Adrenal gland (tissue), 12 donors: ENCODE results near the gene DAG1. TPM values are rescaled to one million over a fixed set of nuclear protein-coding genes. Genes with fewer than 3 reads are reported as not detected.

Source experiments
- DNase-seq, 7 donors: peaks; one replicate each; pipeline ENCODE4 v3.0.0-alpha.2; 2019 to 2020
- H3K27ac ChIP-seq, 5 donors: fragments of 200-600 bp; sonication (generic) in 4 of 5; 1 replicate in 3 of 5; 2 replicates in 2 of 5; pipeline versions ENCODE4 v1.5.1 to v1.8.0; 2016 to 2020; ENCODE audit warnings: mild to moderate bottlenecking in 1 of 5
- H3K27me3 ChIP-seq: fragments of 200-600 bp; 2 replicates; pipeline ENCODE4 v1.8.0; 2021
- H3K36me3 ChIP-seq, 2 donors: fragments of 200-600 bp; replicated peaks in 1 of 2; 1 replicate in 1 of 2; 2 replicates in 1 of 2; pipeline versions ENCODE4 v1.5.1 to v1.8.0; 2018 to 2022
- H3K4me1 ChIP-seq, 2 donors: fragments of 200-600 bp; replicated peaks in 1 of 2; 1 replicate in 1 of 2; 2 replicates in 1 of 2; pipeline versions ENCODE4 v1.5.1 to v1.8.0; 2018 to 2021
- H3K4me3 ChIP-seq, 4 donors: fragments of 200-600 bp; sonication (generic) in 3 of 4; one replicate each; pipeline ENCODE4 v1.5.1; 2016 to 2018
- H3K9me3 ChIP-seq, 3 donors: fragments of 200-600 bp; sonication (generic) in 1 of 3; replicated peaks in 1 of 3; 1 replicate in 2 of 3; 2 replicates in 1 of 3; pipeline versions ENCODE4 v1.5.1 to v1.8.0; 2016 to 2021
- CTCF ChIP-seq, 6 experiments: fragments of 450-650 bp in 4 of 6; fragments of 200-600 bp in 2 of 6; sonication (generic) in 1 of 6; IDR thresholded peaks; 1 replicate in 5 of 6; 2 replicates in 1 of 6; pipeline versions ENCODE4 v1.5.1 to v1.8.0; 2016 to 2021; ENCODE audit warnings: antibody characterized with exemption in 6 of 6, mild to moderate bottlenecking in 2 of 6, moderate library complexity in 1 of 6
- POLR2A ChIP-seq, 2 donors: fragments of 450-650 bp; IDR thresholded peaks; one replicate each; pipeline ENCODE4 v1.6.1; 2017; ENCODE audit warnings: antibody characterized with exemption in 2 of 2, mild to moderate bottlenecking in 2 of 2, moderate library complexity in 1 of 2
- WGBS, 4 donors: extraction: QIAGEN DNeasy Blood & Tissue Kit in 2 of 4; methylation state at CpG; one replicate each; pipeline versions ENCODE4 v1.1.5 to v1.1.7; 2013 to 2017; 5-methylcytosine and 5-hydroxymethylcytosine counted together
- intact Hi-C, 2 donors: fragments of 100-400 bp; cut with DNase I; formaldehyde crosslinking; loops; one replicate each; pipeline versions ENCODE4 v1.14.1 to v1.15.0; 2022 to 2023
- polyA plus RNA-seq, 3 donors: library from polyadenylated mRNA; stranded (reverse); fragments of 200-250 nt in 2 of 3; fragments of 350-450 nt in 1 of 3; fragmentation: Illumina TruSeq in 1 of 3; extraction: RNeasy Lipid Tissue Mini Kit (QIAGEN cat#74804) in 1 of 3; gene quantifications; one replicate each; pipeline ENCODE4 v1.2.3, GENCODE V29; 2013 to 2014
- total RNA-seq, 9 donors: library from RNA; depleted of rRNA in 4 of 9; stranded (reverse); fragments of >200 nt in 4 of 9; fragments of 120-200 nt in 1 of 9; fragmentation: NEBNext Ultra II Directional in 1 of 9; extraction: Animal tissue kit (Norgen Biotek cat#: 25700) in 1 of 9; gene quantifications; one replicate each; pipeline versions ENCODE4 v1.1.0 to v1.2.4, GENCODE V29; 2013 to 2023
- donor health status: healthy with polysubstance abuse.
- donor health status: Bipolar disorder and iron deficiency.
- donor health status: DM: yes; HTN: yes; CAD: no.
- donor health status: DM: no; HTN: no; CAD: no.
- donor health status: DM: no; HTN: no; CAD: no.
- donor health status: DM: yes; HTN: yes; CAD: no.

Gene DAG1
- total and polyA plus RNA-seq, 12 donors = 9.1 to 173 (median 73.7) TPM

- H3K27ac ChIP-seq = peak overlapping the region in 1 of 5 donors; percentile 34
Observed at GRCh38 chr3:49445391-49445790, 24.7 kb upstream of the DAG1 start.

DNA sequence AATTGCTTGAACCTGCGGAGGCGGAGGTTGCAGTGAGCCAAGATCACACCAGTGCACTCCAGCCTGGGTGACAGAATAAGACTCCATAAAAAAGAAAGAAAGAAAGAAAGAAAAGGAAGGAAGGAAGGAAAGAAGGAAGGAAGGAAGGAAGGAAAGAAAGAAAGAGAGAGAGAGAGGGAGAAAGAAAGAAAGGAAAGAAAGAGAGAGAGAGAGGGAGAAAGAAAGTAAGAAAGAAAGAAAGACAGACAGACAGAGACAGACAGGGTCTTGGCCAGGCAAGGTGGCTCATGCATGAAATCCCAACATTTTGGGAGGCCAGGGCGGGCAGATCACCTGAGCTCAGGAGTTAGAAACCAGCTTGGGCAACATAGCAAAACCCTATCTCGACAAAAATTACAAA, 16.4 kb upstream of the DAG1 start:
- 90 to 98% (median 95%) methylated on average over 4 of the region's 4 CpGs for WGBS, 4 donors
- DNase-seq = no peak
- H3K4me1 ChIP-seq = peaks cover 0 to 4% of the 10 kb centered on the region in 2 donors
- H3K27ac ChIP-seq = no peak overlapping the region
- TF ChIP-seq CTCF (IDR thresholded peaks at IDR 0.05) = no peak
- no peak for TF ChIP-seq POLR2A (IDR thresholded peaks at IDR 0.05)
- H3K4me3 ChIP-seq = no peak overlapping the region
- intact Hi-C loops = loop anchor here in 1 of 2 donors (10.0 kb wide), 1 partner anchor 119 kb away; no protein-coding TSS in a partner anchor
- no peaks in the 10 kb centered on the region for H3K36me3 ChIP-seq
- no peaks in the 10 kb centered on the region for H3K27me3 ChIP-seq
- H3K9me3 ChIP-seq = no peaks in the 10 kb centered on the region

More at GRCh38 chr3:49445391-49445790, 24.7 kb upstream of the DAG1 start:
- Histone ChIP-seq H3K9me3 (no peaks in the 10 kb centered on the region), H3K36me3 (no peaks in the 10 kb centered on the region), H3K27me3 (no peaks in the 10 kb centered on the region), H3K4me3 (no peak overlapping the region), H3K4me1 (peaks cover 0 to 9% of the 10 kb centered on the region in 2 donors)
- DNase-seq = no peak
- 84 to 94% (median 94%) methylated on average over 5 of the region's 5 CpGs for WGBS, 4 donors
- intact Hi-C loops = loop anchor here in 1 of 2 donors (10.0 kb wide), 1 partner anchor 121 kb away; no protein-coding TSS in a partner anchor
- no peak for TF ChIP-seq CTCF (IDR thresholded peaks at IDR 0.05)
- no peak for TF ChIP-seq POLR2A (IDR thresholded peaks at IDR 0.05)

GRCh38 chr3:49454458-49454857, 15.6 kb upstream of the DAG1 start:
- DNase-seq = peak in 1 of 7 donors; percentile 28
- Histone ChIP-seq H3K4me1 (peaks cover 0 to 4% of the 10 kb centered on the region in 2 donors), H3K36me3 (no peaks in the 10 kb centered on the region), H3K27me3 (no peaks in the 10 kb centered on the region), H3K4me3 (no peak overlapping the region), H3K27ac (peak overlapping the region in 1 of 5 donors; percentile 47), H3K9me3 (no peaks in the 10 kb centered on the region)
- TF ChIP-seq CTCF (IDR thresholded peaks at IDR 0.05) (peak in 1 of 6 experiments; percentile 7), POLR2A (IDR thresholded peaks at IDR 0.05) (no peak)
- intact Hi-C loops = loop anchor here in 1 of 2 donors (10.0 kb wide), 1 partner anchor 120 kb away; no protein-coding TSS in a partner anchor
- WGBS, 4 donors = 83 to 100% (median 97%) methylated on average over 2 of the region's 2 CpGs

DNA sequence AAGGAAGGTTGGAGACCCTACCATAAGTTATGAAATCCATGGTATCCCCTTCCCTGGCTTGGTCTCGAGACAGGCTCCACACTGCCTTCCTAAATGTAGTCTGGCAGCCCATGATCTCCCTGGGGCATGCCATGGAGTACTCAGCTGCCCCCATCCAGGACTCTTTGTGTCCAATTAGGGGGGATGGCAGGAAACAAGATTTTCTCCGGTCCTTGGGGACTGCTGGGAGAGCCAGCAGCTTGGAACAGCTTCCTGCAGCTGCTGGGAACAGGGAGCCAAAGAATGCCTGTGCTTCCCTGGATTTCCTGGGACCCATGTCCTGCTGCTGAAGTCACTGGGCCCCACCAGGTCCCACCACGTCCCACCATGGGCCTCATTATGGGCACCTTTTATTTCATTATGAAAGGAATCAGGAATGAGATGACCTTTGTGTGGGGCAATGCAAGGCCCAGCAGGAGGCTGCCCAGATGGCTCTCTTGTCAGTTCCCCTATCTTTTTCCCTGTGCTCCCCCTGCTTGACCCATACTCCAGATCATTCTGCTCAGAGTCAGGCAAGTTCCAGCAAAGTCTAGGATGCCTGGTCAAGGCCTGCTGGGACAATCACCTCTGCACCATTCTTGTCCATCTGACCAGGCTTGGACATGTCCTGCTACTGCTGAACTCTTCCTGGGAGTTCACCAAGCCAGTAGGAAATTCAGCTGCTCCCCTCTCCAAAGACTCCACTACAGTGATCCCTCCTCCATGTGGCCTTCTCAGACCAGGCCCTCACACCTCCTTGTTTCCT, 15.0 kb upstream of the DAG1 start:
- intact Hi-C loops = loop anchor here in 1 of 2 donors (10.0 kb wide), 1 partner anchor 120 kb away; no protein-coding TSS in a partner anchor
- Histone ChIP-seq H3K36me3 (no peaks in the 10 kb centered on the region), H3K27me3 (no peaks in the 10 kb centered on the region), H3K4me3 (no peak overlapping the region), H3K27ac (peak overlapping the region in 2 of 5 donors; percentile 7 to 47), H3K4me1 (peaks cover 0 to 4% of the 10 kb centered on the region in 2 donors), H3K9me3 (no peaks in the 10 kb centered on the region)
- DNase-seq = no peak
- TF ChIP-seq CTCF (IDR thresholded peaks at IDR 0.05) (no peak), POLR2A (IDR thresholded peaks at IDR 0.05) (no peak)
- 59 to 83% (median 69%) methylated on average over 3 of the region's 3 CpGs for WGBS, 4 donors
